ENCODE data around the gene SYNJ2. TPM values are rescaled to one million over a fixed set of nuclear protein-coding genes. Genes with fewer than 3 reads are reported as not detected.
A peak's percentile ranks its signal among the peaks of the same experiment; 100 is the strongest.

The SYNJ2 gene
- total and polyA plus RNA-seq, 2 of the 4 experiments (the other 2 are of a cell fraction) = 40.8 to 45.2 TPM

- H2AK9ac ChIP-seq (replicated peaks; ENCODE audit: low read depth, low read length, poor library complexity) = peak overlapping the region; percentile 43
- peak overlapping the region; percentile 99 for H3K4ac ChIP-seq (ENCODE audit: low read depth, low read length)
- intact Hi-C loops (cut with micrococcal nuclease) (no loop called here), in situ Hi-C loops (cut with MboI; ENCODE audit: low sequenced_read_pairs) (no loop called here), dilution Hi-C loops (cut with HindIII; ENCODE audit: low sequenced_read_pairs, unreplicated experiment) (no loop called here)
- H3K56ac ChIP-seq (ENCODE audit: extremely low read depth, insufficient read depth, low read length) = no peak overlapping the region
- ATAC-seq (ENCODE audit: low read depth) (no peak), DNase-seq (no peak)
- peak overlapping the region; percentile 40; the same call in 1 of the 2 replicates for H3K23ac ChIP-seq (ENCODE audit: low read depth, low read length)
- BruUV-seq (replicated peaks) = no TSS peak
- H2BK15ac ChIP-seq (ENCODE audit: low read depth, low read length) = peak overlapping the region; percentile 56; the same call in 1 of the 3 replicates
- no peak overlapping the region for H3K4me3 ChIP-seq (ENCODE audit: insufficient read depth, low read depth, low read length)
- H3K9ac ChIP-seq (ENCODE audit: low read depth, low read length) = no peak overlapping the region; the same call in 1 of the 2 replicates
- H4K20me1 ChIP-seq (ENCODE audit: insufficient read depth, low read length) = no peaks in the 10 kb centered on the region
- POLR2A ChIA-PET (ENCODE audit: unreplicated experiment) = no interaction called here
- H4K8ac ChIP-seq (ENCODE audit: low read depth in 2 of 2, low read length in 2 of 2) = peak overlapping the region in 1 of 2 experiments; percentile 87; a peak in 2 of 4 replicates
- H2BK120ac ChIP-seq (ENCODE audit: low read depth, low read length) = peak overlapping the region; percentile 99
- peak overlapping the region; percentile 27; the same call in 1 of the 2 replicates for H3K18ac ChIP-seq (ENCODE audit: low read depth, low read length)
- H3K27me3 ChIP-seq (ENCODE audit: control insufficient read depth, insufficient read depth, low read length) = no peaks in the 10 kb centered on the region
- no peaks in the 10 kb centered on the region for H3K9me3 ChIP-seq (ENCODE audit: control insufficient read depth, insufficient read depth, low read length)
- peak overlapping the region; percentile 48; the same call in 1 of the 2 replicates for H4K5ac ChIP-seq (ENCODE audit: low read depth, low read length)
- H3K79me1 ChIP-seq (ENCODE audit: low read depth in 1 of 2, low read length in 2 of 2) = peaks cover 36 to 82% of the 10 kb centered on the region in 2 experiments
- TF ChIP-seq RAD21 (IDR thresholded peaks at IDR 0.05; ENCODE audit: low read length) = no peak
- TF ChIP-seq FOS (IDR thresholded peaks at IDR 0.05; ENCODE audit: low read depth, low read length) = no peak
- no peak for TF ChIP-seq CEBPB (IDR thresholded peaks at IDR 0.05; ENCODE audit: low read depth, low read length)
- TF ChIP-seq MAZ (IDR thresholded peaks at IDR 0.05; ENCODE audit: borderline replicate concordance, low read depth, low read length) = no peak
- no peak for TF ChIP-seq MXI1 (IDR thresholded peaks at IDR 0.05; ENCODE audit: borderline replicate concordance, low read depth, low read length)
- no peak for TF ChIP-seq SMC3 (IDR thresholded peaks at IDR 0.05; ENCODE audit: low read depth, low read length)
- TF ChIP-seq CTCF (conservative IDR thresholded peaks at IDR 0.05; ENCODE audit: low read depth, low read length) = no peak
- no peak for TF ChIP-seq RFX5 (IDR thresholded peaks at IDR 0.05; ENCODE audit: low read depth, low read length)
- H3K27ac ChIP-seq (ENCODE audit: insufficient read depth, low read length) = peak overlapping the region; percentile 78
- H4K91ac ChIP-seq (ENCODE audit: insufficient read depth, low read depth, low read length) = peak overlapping the region; percentile 81
- peak overlapping the region; percentile 91 for H2AK5ac ChIP-seq (ENCODE audit: low read depth, low read length)
- peak overlapping the region; percentile 77 for H3K14ac ChIP-seq (replicated peaks; ENCODE audit: low read depth, low read length)
- no peak overlapping the region for H2AFZ ChIP-seq (replicated peaks; ENCODE audit: low read length, poor library complexity)
- peaks cover 43% of the 10 kb centered on the region for H3K4me1 ChIP-seq (ENCODE audit: control insufficient read depth, insufficient read depth, low read length)
- peaks cover 41% of the 10 kb centered on the region for H3K9me1 ChIP-seq (ENCODE audit: insufficient read depth, low read length)
- H3K4me2 ChIP-seq (ENCODE audit: low read depth, low read length) = no peak overlapping the region
- peak overlapping the region; percentile 97 for H2BK5ac ChIP-seq (ENCODE audit: low read depth, low read length, poor library complexity, severe bottlenecking)
- CTCF ChIA-PET = no interaction called here
- H2BK20ac ChIP-seq (ENCODE audit: low read depth, low read length) = peak overlapping the region; percentile 79
- peaks cover 20% of the 10 kb centered on the region for H3K36me3 ChIP-seq (ENCODE audit: control insufficient read depth, insufficient read depth, low read length)
- WGBS, 2 experiments (ENCODE audit: extremely low coverage in 2 of 2, insufficient read length in 1 of 2) = 100% methylated on average over 5 of the region's 10 CpGs; no CpG with 5 or more reads in 1 of the 2 experiments
These were observed 56.1 kb downstream of the SYNJ2 start for GRCh38 chr6:158037771-158038170.
